K562 (cell line): ENCODE measurements around the gene OTOP3. TPM values are rescaled to one million over a fixed set of nuclear protein-coding genes. Genes with fewer than 3 reads are reported as not detected.

Experiments
- ATAC-seq: fragments of 200-7000 bp; cut with Tn5 transposase; 3 replicates; pipeline ENCODE4 v1.9.1; 2020; ENCODE audit warnings: moderate library complexity
- BruUV-seq: library from RNA; stranded (reverse); fragments of 400-500 nt; replicated peaks from 2 replicates; lab custom pipeline; 2021; lab: Mats Ljungman, UMichigan
- CTCF ChIA-PET: fragments of 300-600 bp; formaldehyde crosslinking; extraction: SDS; loops from one replicate; lab custom pipeline; 2021; ENCODE audit warnings: low intra/inter-chr PET ratio; lab: Yijun Ruan, JAX
- POLR2A ChIA-PET: fragments of 300-600, 350-650 bp; sonication (Branson Sonifier 250); formaldehyde crosslinking; extraction: SDS; loops from one replicate; lab custom pipeline; 2021; ENCODE audit warnings: antibody characterized with exemption, inconsistent platforms; lab: Yijun Ruan, JAX
- DNase-seq, 4 experiments: peaks; one replicate each; pipeline versions ENCODE4 v3.0.0 to v3.0.0-alpha.2; 2011 to 2018; ENCODE audit warnings: low spot score in 3 of 4, mixed read lengths in 3 of 4; ENCODE audit errors: extremely low read depth in 1 of 4
- FAIRE-seq: peaks from 2 replicates; lab custom pipeline; 2011; peaks lifted over from hg19 to GRCh38; lab: Jason Lieb, UNC
- H2AFZ ChIP-seq: 2 replicates; pipeline ENCODE4 v1.6.0; 2011; ENCODE audit warnings: low read depth, low read length, control low read depth, inconsistent platforms
- H3K27ac ChIP-seq: fragments of 200-600 bp; 3 replicates; pipeline ENCODE4 v1.8.0; 2011; ENCODE audit warnings: low read depth, mild to moderate bottlenecking, control low read depth, inconsistent platforms, low read length, moderate library complexity, mixed read lengths; ENCODE audit errors: extremely low read depth
- H3K27me3 ChIP-seq, 2 experiments: fragments of 300-600 bp in 1 of 2; 2 replicates in 1 of 2; 3 replicates in 1 of 2; pipeline versions ENCODE4 v1.6.0 to v1.8.0; 2011; ENCODE audit warnings: inconsistent platforms in 2 of 2, low read length in 2 of 2, mild to moderate bottlenecking in 1 of 2, mixed read lengths in 1 of 2, moderate library complexity in 1 of 2; ENCODE audit not compliant: control insufficient read depth in 2 of 2, insufficient read depth in 2 of 2
- H3K36me3 ChIP-seq: fragments of 300-600 bp; 3 replicates; pipeline ENCODE4 v1.8.0; 2011; ENCODE audit warnings: mild to moderate bottlenecking, low read length, inconsistent platforms; ENCODE audit not compliant: control insufficient read depth, insufficient read depth
- H3K4me1 ChIP-seq, 2 experiments: fragments of 200-600 bp in 1 of 2; replicated peaks in 1 of 2; 2 replicates in 1 of 2; 3 replicates in 1 of 2; pipeline versions ENCODE4 v1.5.1 to v1.8.0; 2011; ENCODE audit warnings: inconsistent platforms in 2 of 2, low read length in 2 of 2, mild to moderate bottlenecking in 1 of 2, mixed read lengths in 1 of 2, moderate library complexity in 1 of 2; ENCODE audit not compliant: control insufficient read depth in 2 of 2, insufficient read depth in 2 of 2
- H3K4me2 ChIP-seq: 2 replicates; pipeline ENCODE4 v1.6.1; 2011; ENCODE audit warnings: low read length, control low read depth, inconsistent platforms, mixed read lengths; ENCODE audit not compliant: insufficient read depth
- H3K4me3 ChIP-seq: fragments of 200-600 bp; sonication (generic), shearing (Covaris generic); 2 replicates; pipeline ENCODE4 v1.5.1; 2016; ENCODE audit warnings: control low read depth, inconsistent platforms
- H3K79me2 ChIP-seq: fragments of 200-600 bp; 3 replicates; pipeline ENCODE4 v1.8.0; 2011; ENCODE audit warnings: low read length, inconsistent platforms; ENCODE audit not compliant: control insufficient read depth, insufficient read depth
- H3K9ac ChIP-seq, 2 experiments: 2 replicates each; pipeline versions ENCODE4 v1.6.0 to v1.6.1; 2011; ENCODE audit warnings: low read depth in 2 of 2, low read length in 2 of 2, control low read depth in 1 of 2, inconsistent platforms in 1 of 2, mild to moderate bottlenecking in 1 of 2, mixed read lengths in 1 of 2; ENCODE audit not compliant: insufficient read depth in 1 of 2
- H3K9me1 ChIP-seq: one replicate; pipeline ENCODE4 v1.6.0; 2011; ENCODE audit warnings: inconsistent platforms, mild to moderate bottlenecking, low read length, moderate library complexity; ENCODE audit not compliant: control insufficient read depth, insufficient read depth
- H3K9me3 ChIP-seq: replicated peaks from 2 replicates; pipeline ENCODE4 v1.5.1; 2011; ENCODE audit warnings: low read depth, low read length, inconsistent platforms; ENCODE audit not compliant: control insufficient read depth, insufficient read depth
- H4K20me1 ChIP-seq: replicated peaks from 2 replicates; pipeline ENCODE4 v1.6.1; 2011; ENCODE audit warnings: low read length, inconsistent platforms, mixed read lengths; ENCODE audit not compliant: control insufficient read depth, insufficient read depth
- BMI1 ChIP-seq: fragments of 150-350 bp; IDR thresholded peaks from 2 replicates; pipeline ENCODE4 v1.6.1; 2014; ENCODE audit warnings: low read length
- BRD9 ChIP-seq: fragments of 450-650 bp; IDR thresholded peaks from 2 replicates; pipeline ENCODE4 v1.6.1; 2018; ENCODE audit warnings: low read depth; ENCODE audit not compliant: partially characterized antibody
- CXXC5 ChIP-seq: fragments of 250-450 bp; sonication (Bioruptor Pico); IDR thresholded peaks from 2 replicates; pipeline ENCODE4 v1.8.0; 2022; ENCODE audit warnings: inconsistent platforms, mild to moderate bottlenecking, moderate library complexity
- DMBX1 ChIP-seq: fragments of 250-450 bp; sonication (Bioruptor Pico); IDR thresholded peaks from 2 replicates; pipeline ENCODE4 v1.8.0; 2022; ENCODE audit warnings: inconsistent platforms, mild to moderate bottlenecking, moderate library complexity, borderline replicate concordance
- EGR1 ChIP-seq: fragments of 450-650 bp; conservative IDR thresholded peaks from 2 replicates; pipeline ENCODE4 v1.6.1; 2017; ENCODE audit warnings: mild to moderate bottlenecking
- EP400 ChIP-seq: fragments of 450-650 bp; IDR thresholded peaks from 2 replicates; pipeline ENCODE4 v1.6.1; 2017; ENCODE audit warnings: antibody characterized with exemption, mild to moderate bottlenecking, moderate library complexity
- EWSR1 ChIP-seq: fragments of 450-650 bp; IDR thresholded peaks from 2 replicates; pipeline ENCODE4 v1.6.1; 2018; ENCODE audit warnings: borderline replicate concordance, mild to moderate bottlenecking, low read depth, moderate library complexity; ENCODE audit not compliant: partially characterized antibody
- HDAC3 ChIP-seq: fragments of 450-650 bp; IDR thresholded peaks from 2 replicates; pipeline ENCODE4 v1.6.1; 2018; ENCODE audit warnings: borderline replicate concordance, mild to moderate bottlenecking, moderate library complexity; ENCODE audit not compliant: partially characterized antibody
- HMG20A ChIP-seq: fragments of 450-650 bp; formaldehyde crosslinking; conservative IDR thresholded peaks from 2 replicates; pipeline ENCODE4 v1.4.0; 2020; ENCODE audit warnings: mild to moderate bottlenecking, mixed read lengths
- L3MBTL2 ChIP-seq: fragments of 450-650 bp; IDR thresholded peaks from 2 replicates; pipeline ENCODE4 v1.6.1; 2016; ENCODE audit warnings: mild to moderate bottlenecking, moderate library complexity
- MCM5 ChIP-seq: fragments of 450-650 bp; IDR thresholded peaks from 2 replicates; pipeline ENCODE4 v1.6.1; 2016; ENCODE audit warnings: low read depth
- NR2C2 ChIP-seq, 2 experiments: fragments of 200-800 bp in 1 of 2; sonication (Bioruptor generic) in 1 of 2; sonication (generic) in 1 of 2; formaldehyde crosslinking in 1 of 2; IDR thresholded peaks; 2 replicates each; pipeline versions ENCODE4 v1.6.1 to v1.8.0; 2016 to 2022; ENCODE audit warnings: mild to moderate bottlenecking in 1 of 2, missing compliant biosample characterization in 1 of 2, missing genetic modification characterization in 1 of 2, missing genetic modification reagents in 1 of 2
- POLR2AphosphoS2 ChIP-seq: IDR thresholded peaks from 2 replicates; pipeline ENCODE4 v1.6.1; 2012; ENCODE audit warnings: low read length, improper control_type of control experiment
- RBM39 ChIP-seq: fragments of 200-400 bp; formaldehyde crosslinking; optimal IDR thresholded peaks from 2 replicates; pipeline ENCODE3; 2018; ENCODE audit warnings: low read depth, low read length
- SAFB ChIP-seq: fragments of 200-400 bp; formaldehyde crosslinking; IDR thresholded peaks from 2 replicates; pipeline ENCODE4 v1.6.1; 2017; ENCODE audit warnings: low read depth, low read length, borderline replicate concordance
- SMARCA4 ChIP-seq: fragments of 450-650 bp; IDR thresholded peaks from 2 replicates; pipeline ENCODE4 v1.6.1; 2016
- STAT5B ChIP-seq: fragments of 250-450 bp; sonication (Bioruptor Pico); IDR thresholded peaks from 2 replicates; pipeline ENCODE4 v1.8.0; 2021; ENCODE audit warnings: mild to moderate bottlenecking, inconsistent platforms
- U2AF1 ChIP-seq: fragments of 200-400 bp; formaldehyde crosslinking; optimal IDR thresholded peaks from 2 replicates; pipeline ENCODE3; 2017; ENCODE audit warnings: mild to moderate bottlenecking, low read depth, low read length, moderate library complexity
- USF1 ChIP-seq: sonication (generic); formaldehyde crosslinking; IDR thresholded peaks from 2 replicates; pipeline ENCODE4 v1.9.0; 2022; ENCODE audit warnings: mild to moderate bottlenecking, missing genetic modification reagents
- YY1 ChIP-seq, 3 experiments: IDR thresholded peaks; 2 replicates each; pipeline ENCODE4 v1.6.1; 2011; ENCODE audit warnings: low read length in 2 of 3, mild to moderate bottlenecking in 2 of 3, moderate library complexity in 2 of 3, borderline replicate concordance in 1 of 3, control low read depth in 1 of 3, low read depth in 1 of 3; ENCODE audit not compliant: insufficient read depth in 3 of 3, insufficient replicate concordance in 2 of 3, control insufficient read depth in 1 of 3, insufficient read length in 1 of 3; ENCODE audit errors: extremely low read depth in 1 of 3
- ZNF551 ChIP-seq: fragments of 250-450 bp; sonication (Bioruptor Pico); IDR thresholded peaks from 2 replicates; pipeline ENCODE4 v1.5.0; 2021; ENCODE audit warnings: mild to moderate bottlenecking, moderate library complexity
- WGBS: fragments of 100-300 bp; shearing (Covaris generic); methylation state at CpG from one replicate; pipeline ENCODE4 v1.1.6; 2016; ENCODE audit warnings: low coverage, mixed read lengths; ENCODE audit not compliant: insufficient coverage; ENCODE audit errors: missing lambda C conversion rate; 5-methylcytosine and 5-hydroxymethylcytosine counted together
- in situ Hi-C: fragments of 300-500 bp; cut with MboI; formaldehyde crosslinking; loops from 4 replicates; pipeline ENCODE4 v1.15.0; 2018; ENCODE audit warnings: inconsistent platforms, mixed read lengths
- intact Hi-C: fragments of 100-400 bp; cut with micrococcal nuclease; formaldehyde crosslinking; loops from 2 replicates; pipeline ENCODE4 v1.14.2; 2022
- polyA plus RNA-seq, 8 experiments: library from polyadenylated mRNA; depleted of rRNA in 4 of 8; stranded (reverse) in 5 of 8; unstranded in 3 of 8; fragments of >200 nt; fragmentation: Nextera tagmentation in 2 of 8; fragmentation: Illumina TruSeq in 1 of 8; extraction: Ambion mirVana in 2 of 8; extraction: Trizol in 1 of 8; gene quantifications; 2 replicates each; pipeline versions ENCODE4 v1.2.1 to v1.2.3, GENCODE V29; 2011 to 2014; ENCODE audit warnings: inconsistent platforms in 1 of 8, missing spikeins in 1 of 8
- total RNA-seq, 7 experiments: library from RNA; depleted of rRNA in 6 of 7; stranded (reverse); fragments of >200 nt in 6 of 7; fragmentation: Illumina TruSeq in 2 of 7; extraction: Trizol in 2 of 7; gene quantifications; 2 replicates each; pipeline versions ENCODE4 v1.2.1 to v1.2.3, GENCODE V29; 2011 to 2021; ENCODE audit warnings: low replicate concordance in 1 of 7

OTOP3 gene
- total and polyA plus RNA-seq, 9 of the 15 experiments (the other 6 are each of a cell fraction or from before 2014, with no cell fraction given): not detected

GRCh38 chr17:74892974-74893911 is 42.5 kb upstream of the OTOP3 start, which contains the start of gene FADS6:
FADS6 (minus strand) TSS chr17:74893633; CDS start chr17:74893595, 38 bp downstream.
- no peaks in the 10 kb centered on the region for H3K9me1 ChIP-seq
- intact Hi-C loops (no loop called here), in situ Hi-C loops (no loop called here)
- no peaks in the 10 kb centered on the region for H3K79me2 ChIP-seq
- peak within 1 kb of the TSS; percentile 37 for H3K4me2 ChIP-seq
- peaks cover 22 to 49% of the 10 kb centered on the region in 2 experiments; a peak in 4 of 5 replicates for H3K27me3 ChIP-seq
- H2AFZ ChIP-seq: 0 out of 2 replicates have a peak within 1 kb of the TSS, but pooled peaks have one; percentile 38
- 14% methylated on average over 31 of the region's 86 CpGs for WGBS
- FAIRE-seq (no peak), ATAC-seq (peak; percentile 81), DNase-seq (peak in 2 of 4 experiments; percentile 75 to 77)
- ChIA-PET CTCF (interaction anchor here (0.6 kb wide), 2 partner anchors 17 to 362 kb away, joined by 3 read pairs; partner anchors contain the start of gene CD300LB), POLR2A (interaction anchor here (0.6 to 1.7 kb wide), 5 partner anchors 13 to 1298 kb away, joined by 3 to 8 read pairs (median 3); no protein-coding TSS in a partner anchor)
- BruUV-seq: no TSS peak
- peaks cover 0 to 22% of the 10 kb centered on the region in 2 experiments; a peak in 2 of 5 replicates for H3K4me1 ChIP-seq
- H3K36me3 ChIP-seq: no peaks in the 10 kb centered on the region
- H4K20me1 ChIP-seq: peaks cover 8% of the 10 kb centered on the region; the same call in 1 of the 2 replicates
- H3K27ac ChIP-seq: no peak within 1 kb of the TSS
- 0 out of 2 replicates have a peak within 1 kb of the TSS, but pooled peaks have one; percentile 13 for H3K4me3 ChIP-seq
- H3K9me3 ChIP-seq: no peaks in the 10 kb centered on the region
- H3K9ac ChIP-seq: peak within 1 kb of the TSS in 1 of 2 experiments; percentile 65; a peak in 2 of 4 replicates
- no peak for TF ChIP-seq HDAC3
- peak; percentile 65; the same call in 1 of the 2 replicates for TF ChIP-seq SAFB
- TF ChIP-seq CXXC5 (CRISPR knock-in tag): no peak; the same call in 1 of the 2 replicates
- no peak for TF ChIP-seq DMBX1
- peak; percentile 29; the same call in 1 of the 2 replicates for TF ChIP-seq USF1 (CRISPR knock-in tag)
- TF ChIP-seq ZNF551 (CRISPR knock-in tag): no peak
- TF ChIP-seq EWSR1: no peak
- TF ChIP-seq MCM5: no peak
- no peak for TF ChIP-seq NR2C2 (CRISPR knock-in tag; IDR thresholded peaks at IDR 0.05)
- peak; percentile 74 for TF ChIP-seq NR2C2 (tag; IDR thresholded peaks at IDR 0.05)
- no peak for TF ChIP-seq SMARCA4
- no peak for TF ChIP-seq BRD9
- TF ChIP-seq YY1 (IDR thresholded peaks at IDR 0.05; ENCODE audit: borderline replicate concordance in 1 of 3, control insufficient read depth in 1 of 3, extremely low read depth in 1 of 3, insufficient read depth in 3 of 3, insufficient read length in 1 of 3, insufficient replicate concordance in 2 of 3, low read depth in 1 of 3, low read length in 2 of 3): no peak
- TF ChIP-seq EP400: no peak
- no peak for TF ChIP-seq HMG20A (CRISPR knock-in tag)
- TF ChIP-seq L3MBTL2: 0 out of 2 replicates have a peak, but pooled peaks have one; percentile 41
- 0 out of 2 replicates have a peak, but pooled peaks have one; percentile 8 for TF ChIP-seq EGR1
- no peak for TF ChIP-seq U2AF1
- no peak for TF ChIP-seq STAT5B (CRISPR knock-in tag)
- no peak for TF ChIP-seq POLR2AphosphoS2
- TF ChIP-seq RBM39: no peak
- TF ChIP-seq BMI1: no peak
